ENCODE results near the gene MAGI2. TPM values are rescaled to one million over a fixed set of nuclear protein-coding genes. Genes with fewer than 3 reads are reported as not detected.
A peak's percentile ranks its signal among the peaks of the same experiment; 100 is the strongest.

Gene MAGI2
- total RNA-seq, 2 experiments from 2014 or later: 0.14 to 0.31 TPM

GRCh38 chr7:78038465-78039080 lies 1414.9 kb downstream of the MAGI2 start:
- no peaks in the 10 kb centered on the region for H3K4me1 Mint-ChIP-seq
- H3K4me3 Mint-ChIP-seq: no peak overlapping the region
- no peak overlapping the region for H3K27ac Mint-ChIP-seq
- H3K9me3 Mint-ChIP-seq: no peaks in the 10 kb centered on the region
- peaks cover 33% of the 10 kb centered on the region for H3K27me3 Mint-ChIP-seq
- no peaks in the 10 kb centered on the region for H3K36me3 Mint-ChIP-seq
- no peak for DNase-seq

GRCh38 chr7:78037603-78038002 lies 1415.9 kb downstream of the MAGI2 start:
- H3K9me3 Mint-ChIP-seq: no peaks in the 10 kb centered on the region
- peaks cover 41% of the 10 kb centered on the region for H3K27me3 Mint-ChIP-seq
- no peaks in the 10 kb centered on the region for H3K4me1 Mint-ChIP-seq
- no peaks in the 10 kb centered on the region for H3K36me3 Mint-ChIP-seq
- H3K4me3 Mint-ChIP-seq: no peak overlapping the region
- DNase-seq: no peak
- no peak overlapping the region for H3K27ac Mint-ChIP-seq

- no peaks in the 10 kb centered on the region for H3K36me3 Mint-ChIP-seq
- no peak overlapping the region for H3K27ac Mint-ChIP-seq
- H3K4me1 Mint-ChIP-seq: no peaks in the 10 kb centered on the region
- no peak overlapping the region for H3K4me3 Mint-ChIP-seq
- no peak for DNase-seq
- H3K27me3 Mint-ChIP-seq: peaks cover 21% of the 10 kb centered on the region
- no peaks in the 10 kb centered on the region for H3K9me3 Mint-ChIP-seq
Observed at GRCh38 chr7:78033410-78033809, 1420.1 kb downstream of the MAGI2 start.

- H3K36me3 Mint-ChIP-seq: no peaks in the 10 kb centered on the region
- H3K27me3 Mint-ChIP-seq: peaks cover 8% of the 10 kb centered on the region
- no peak overlapping the region for H3K4me3 Mint-ChIP-seq
- no peak overlapping the region for H3K27ac Mint-ChIP-seq
- DNase-seq: no peak
- no peaks in the 10 kb centered on the region for H3K4me1 Mint-ChIP-seq
- H3K9me3 Mint-ChIP-seq: no peaks in the 10 kb centered on the region
Observed at GRCh38 chr7:78026492-78026891, 1427.0 kb downstream of the MAGI2 start.

GRCh38 chr7:78024591-78024990 lies 1428.9 kb downstream of the MAGI2 start:
- H3K9me3 Mint-ChIP-seq: no peaks in the 10 kb centered on the region
- peaks cover 14% of the 10 kb centered on the region for H3K27me3 Mint-ChIP-seq

GRCh38 chr7:78023191-78023590 lies 1430.3 kb downstream of the MAGI2 start:
- H3K27ac Mint-ChIP-seq: no peak overlapping the region
- no peaks in the 10 kb centered on the region for H3K9me3 Mint-ChIP-seq

More at GRCh38 chr7:78024591-78024990, 1428.9 kb downstream of the MAGI2 start:
- no peak for DNase-seq
- Mint-ChIP-seq H3K4me3 (no peak overlapping the region), H3K36me3 (no peaks in the 10 kb centered on the region), H3K4me1 (peaks cover 4% of the 10 kb centered on the region), H3K27ac (no peak overlapping the region)

GRCh38 chr7:78022165-78022564 lies 1431.3 kb downstream of the MAGI2 start:
- no peak for DNase-seq
- H3K27me3 Mint-ChIP-seq: peaks cover 33% of the 10 kb centered on the region
- H3K4me3 Mint-ChIP-seq: no peak overlapping the region
- no peaks in the 10 kb centered on the region for H3K36me3 Mint-ChIP-seq
- no peak overlapping the region for H3K27ac Mint-ChIP-seq
- no peaks in the 10 kb centered on the region for H3K9me3 Mint-ChIP-seq
- H3K4me1 Mint-ChIP-seq: peaks cover 9% of the 10 kb centered on the region

More at GRCh38 chr7:78023191-78023590, 1430.3 kb downstream of the MAGI2 start:
- Mint-ChIP-seq H3K4me1 (peaks cover 9% of the 10 kb centered on the region), H3K4me3 (no peak overlapping the region), H3K27me3 (peaks cover 23% of the 10 kb centered on the region), H3K36me3 (no peaks in the 10 kb centered on the region)
- DNase-seq: no peak

- no peak for DNase-seq
- Mint-ChIP-seq H3K27me3 (peaks cover 38% of the 10 kb centered on the region), H3K9me3 (no peaks in the 10 kb centered on the region), H3K36me3 (no peaks in the 10 kb centered on the region), H3K4me3 (peak overlapping the region; percentile 68), H3K4me1 (peaks cover 9% of the 10 kb centered on the region), H3K27ac (no peak overlapping the region)
Observed at GRCh38 chr7:78020874-78021249, 1432.6 kb downstream of the MAGI2 start.

GRCh38 chr7:78020136-78020873 lies 1433.2 kb downstream of the MAGI2 start:
- Mint-ChIP-seq H3K27me3 (peaks cover 38% of the 10 kb centered on the region), H3K4me3 (peak overlapping the region; percentile 68), H3K27ac (peak overlapping the region; percentile 61), H3K4me1 (peaks cover 9% of the 10 kb centered on the region), H3K36me3 (no peaks in the 10 kb centered on the region), H3K9me3 (no peaks in the 10 kb centered on the region)
- DNase-seq: peak; percentile 16

- Mint-ChIP-seq H3K4me1 (peaks cover 9% of the 10 kb centered on the region), H3K9me3 (no peaks in the 10 kb centered on the region), H3K27me3 (peaks cover 38% of the 10 kb centered on the region), H3K36me3 (no peaks in the 10 kb centered on the region), H3K27ac (peak overlapping the region; percentile 70), H3K4me3 (peak overlapping the region; percentile 82)
- DNase-seq: peak; percentile 68
Observed at GRCh38 chr7:78019447-78020135, 1433.9 kb downstream of the MAGI2 start.

- Mint-ChIP-seq H3K4me3 (peak overlapping the region; percentile 83), H3K4me1 (peaks cover 9% of the 10 kb centered on the region), H3K9me3 (no peaks in the 10 kb centered on the region), H3K27ac (peak overlapping the region; percentile 75), H3K36me3 (no peaks in the 10 kb centered on the region), H3K27me3 (peaks cover 38% of the 10 kb centered on the region)
- DNase-seq: no peak
Observed at GRCh38 chr7:78018641-78019446, 1434.6 kb downstream of the MAGI2 start.

GRCh38 chr7:78017591-78018100 lies 1435.8 kb downstream of the MAGI2 start:
- no peak for DNase-seq
- H3K9me3 Mint-ChIP-seq: no peaks in the 10 kb centered on the region
- H3K4me1 Mint-ChIP-seq: peaks cover 9% of the 10 kb centered on the region
- H3K36me3 Mint-ChIP-seq: no peaks in the 10 kb centered on the region
- H3K27me3 Mint-ChIP-seq: peaks cover 38% of the 10 kb centered on the region
- no peak overlapping the region for H3K4me3 Mint-ChIP-seq
- H3K27ac Mint-ChIP-seq: no peak overlapping the region

- H3K36me3 Mint-ChIP-seq: no peaks in the 10 kb centered on the region
- H3K4me1 Mint-ChIP-seq: peaks cover 9% of the 10 kb centered on the region
- no peak overlapping the region for H3K27ac Mint-ChIP-seq
- H3K4me3 Mint-ChIP-seq: no peak overlapping the region
- no peaks in the 10 kb centered on the region for H3K9me3 Mint-ChIP-seq
- DNase-seq: no peak
- peaks cover 29% of the 10 kb centered on the region for H3K27me3 Mint-ChIP-seq
Observed at GRCh38 chr7:78015574-78016260, 1437.8 kb downstream of the MAGI2 start.

GRCh38 chr7:78014401-78014800 lies 1439.1 kb downstream of the MAGI2 start:
- Mint-ChIP-seq H3K4me3 (no peak overlapping the region), H3K27ac (no peak overlapping the region), H3K27me3 (peaks cover 25% of the 10 kb centered on the region), H3K36me3 (no peaks in the 10 kb centered on the region), H3K4me1 (peaks cover 6% of the 10 kb centered on the region), H3K9me3 (no peaks in the 10 kb centered on the region)
- DNase-seq: no peak

Data from activated naive CD8-positive, alpha-beta T cell treated with anti-CD3 and anti-CD28 coated beads for 36 hours (primary cell).